OCI-M2 (cell line): Measurements from ENCODE around the gene CCNJL.

Experiments used
- DNase-seq: peaks from one replicate; lab custom pipeline; 2025; ENCODE audit not compliant: unreplicated experiment; lab: John Stamatoyannopoulos, UW

Gene CCNJL

DNA sequence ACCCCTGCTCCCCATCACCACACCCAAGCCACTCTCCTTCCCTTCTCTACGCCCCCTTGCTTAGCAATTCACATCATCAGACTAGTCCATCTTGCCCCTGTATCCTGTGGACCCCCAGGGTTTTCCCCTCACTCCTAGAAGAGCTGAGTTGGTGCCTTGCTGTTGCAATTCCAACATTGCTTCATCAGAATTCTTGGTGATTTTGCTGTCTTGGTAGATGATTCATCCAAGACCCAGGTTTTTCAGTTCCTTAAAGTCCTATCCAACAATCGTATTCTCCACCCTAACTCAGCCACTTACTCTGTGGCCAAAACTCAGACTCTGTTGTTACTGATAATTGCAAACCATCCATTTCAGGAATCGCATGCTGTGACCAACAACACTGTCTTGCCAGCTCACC, 21.4 kb upstream of the CCNJL start:
- DNase-seq, result no peak

DNA sequence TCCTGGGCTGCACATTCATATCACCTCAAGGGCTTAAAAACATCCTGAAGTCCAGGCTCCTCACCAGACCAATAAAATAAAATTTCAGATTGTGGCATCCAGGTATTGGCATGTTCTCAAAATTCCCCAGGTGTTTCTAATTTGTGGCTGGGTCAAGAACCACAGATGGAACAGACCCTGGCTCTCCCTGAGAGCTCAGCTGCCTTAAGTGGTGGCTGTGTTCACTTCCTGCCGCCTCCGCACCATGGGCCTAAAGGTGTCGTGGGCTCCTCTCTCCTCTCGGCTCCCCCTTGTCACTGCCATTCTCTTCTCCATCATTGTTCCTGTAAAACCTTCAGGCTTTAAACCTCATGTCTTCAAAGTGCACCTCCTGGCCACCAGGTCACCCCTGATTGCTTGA, 17.8 kb upstream of the CCNJL start:
- DNase-seq, result no peak

DNA sequence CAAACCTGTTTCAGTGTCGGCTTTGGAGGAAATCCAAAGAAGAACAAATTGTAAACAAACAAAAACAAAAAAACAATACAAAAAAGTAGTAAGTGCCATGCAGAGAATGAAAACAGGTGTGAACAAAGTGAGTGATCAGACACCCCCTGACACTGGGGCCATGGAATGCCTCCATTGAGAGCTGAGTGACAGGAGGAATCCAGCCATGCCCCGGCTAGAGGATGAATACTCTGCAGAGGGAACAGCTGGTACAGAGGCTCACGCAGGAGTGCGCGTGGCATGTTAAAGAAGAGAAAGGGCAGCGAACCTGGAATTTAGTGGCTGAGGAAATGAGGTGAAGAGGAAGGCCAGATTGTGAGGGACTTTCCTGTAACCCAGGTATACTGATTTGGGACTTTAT, 15.5 kb upstream of the CCNJL start:
- DNase-seq, result no peak

DNA sequence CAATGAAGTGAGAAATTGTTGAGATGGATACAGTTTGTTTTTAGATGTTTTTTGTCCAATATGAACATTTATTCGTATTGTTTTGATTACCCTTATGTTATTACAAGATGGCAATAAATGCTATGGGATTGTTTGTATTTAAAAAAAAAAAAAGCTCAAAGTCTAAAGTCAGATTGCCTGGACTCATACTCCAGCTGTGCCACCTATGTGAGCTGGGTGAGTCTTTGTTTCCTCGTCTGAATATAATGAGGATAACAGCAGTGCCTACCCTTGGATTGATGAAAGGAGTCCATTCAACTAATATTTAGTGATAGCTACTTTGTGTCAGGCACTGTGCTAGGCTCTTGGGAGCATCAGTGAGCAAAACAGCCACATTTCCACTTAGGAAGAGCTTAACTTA, 14.6 kb upstream of the CCNJL start:
- DNase-seq, result no peak

DNA sequence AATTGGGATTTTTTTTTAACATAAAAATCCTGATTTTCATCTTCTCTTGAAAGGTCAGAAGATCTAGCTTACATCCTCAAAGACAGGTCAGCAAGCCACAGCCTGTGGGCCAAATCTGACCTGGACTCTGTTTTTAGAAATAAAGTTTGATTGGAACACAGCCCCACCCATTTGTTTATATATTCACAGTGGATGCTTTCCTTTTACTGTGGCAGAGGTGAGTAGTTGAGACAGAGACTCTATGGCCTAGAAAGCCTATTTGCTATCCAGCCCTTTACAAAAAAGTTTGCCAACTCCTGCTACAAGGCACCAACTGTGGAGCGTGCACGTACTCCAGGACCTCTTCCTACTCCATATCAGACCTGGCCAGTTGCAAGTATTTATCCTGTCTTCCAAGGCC, 13.4 kb upstream of the CCNJL start:
- no peak for DNase-seq

DNA sequence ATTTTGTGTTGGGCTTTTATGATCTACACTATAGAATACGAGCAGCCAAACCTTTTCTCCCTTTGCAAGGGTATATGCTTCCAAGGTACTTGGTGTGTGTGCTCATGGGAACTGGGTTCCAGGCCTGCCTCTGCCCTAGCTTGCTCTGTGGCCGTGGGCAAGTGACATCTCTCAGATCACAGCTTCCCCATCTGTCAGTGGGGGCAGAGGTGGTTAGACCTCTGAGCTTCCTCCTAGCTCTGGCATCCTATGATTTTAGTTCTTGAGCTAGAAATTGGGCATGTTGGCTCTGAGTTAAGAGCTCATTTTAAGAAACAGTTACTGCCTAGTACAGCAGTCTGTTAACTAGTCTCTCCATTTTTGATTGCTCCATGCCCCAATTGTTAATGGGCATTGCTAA, 12.5 kb upstream of the CCNJL start:
- no peak for DNase-seq

DNA sequence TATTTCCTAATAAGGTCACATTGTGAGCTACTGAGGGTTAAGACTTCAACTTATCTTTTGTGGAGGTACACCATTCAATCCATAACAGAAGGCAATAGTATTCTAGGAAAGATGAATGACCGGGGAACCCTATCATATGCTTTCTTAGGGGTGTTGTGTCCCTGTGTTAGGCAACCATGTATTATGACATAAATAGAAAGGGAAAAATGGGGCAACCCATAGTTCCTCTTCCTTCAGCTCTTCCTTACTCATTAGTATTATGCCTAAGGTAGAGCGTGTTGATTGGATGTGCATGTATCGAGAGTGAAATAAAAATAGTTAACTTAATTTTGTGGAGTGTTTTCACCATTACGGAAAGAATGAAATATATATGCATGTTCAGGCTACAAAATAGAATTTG, 6.0 kb upstream of the CCNJL start:
- no peak for DNase-seq

DNA sequence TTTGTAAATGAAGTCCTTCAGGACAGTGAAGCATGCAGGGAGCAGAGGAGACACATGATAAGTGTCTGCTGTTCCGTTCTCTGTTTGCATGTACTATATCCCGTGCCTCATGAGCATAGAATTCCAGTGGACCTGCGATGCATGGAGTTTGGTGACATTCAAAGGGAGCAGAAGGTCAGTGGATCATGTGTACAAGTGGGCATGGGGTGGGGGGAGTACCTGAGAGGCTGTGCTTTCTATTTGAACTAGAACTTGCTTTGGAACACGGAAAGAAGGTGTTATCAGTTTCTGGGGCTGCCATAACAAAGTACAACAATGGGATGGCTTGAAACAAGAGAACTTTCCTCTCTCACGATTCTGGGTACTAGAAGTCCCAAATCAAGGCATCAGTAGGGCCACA, 5.1 kb upstream of the CCNJL start:
- no peak for DNase-seq

DNA sequence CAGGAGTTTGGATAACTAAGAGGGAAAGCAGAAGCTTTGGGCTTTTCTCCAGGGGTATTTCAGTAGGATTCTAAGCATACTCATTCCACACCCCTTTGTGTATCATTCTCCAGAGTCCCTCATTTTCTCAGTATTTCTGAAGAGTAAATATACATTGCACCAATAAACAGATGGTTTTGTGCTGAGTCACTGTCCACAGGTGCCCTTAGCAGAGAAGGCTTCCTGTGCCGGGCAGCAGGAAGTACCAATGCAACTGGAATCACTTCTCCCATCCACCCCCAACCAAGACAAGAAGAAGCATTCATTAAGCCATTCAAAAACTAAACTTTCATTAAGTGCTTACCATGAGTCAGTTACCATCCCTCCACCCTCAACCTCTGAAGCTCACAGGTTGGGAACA, 3.6 kb upstream of the CCNJL start:
- DNase-seq, result no peak

DNA sequence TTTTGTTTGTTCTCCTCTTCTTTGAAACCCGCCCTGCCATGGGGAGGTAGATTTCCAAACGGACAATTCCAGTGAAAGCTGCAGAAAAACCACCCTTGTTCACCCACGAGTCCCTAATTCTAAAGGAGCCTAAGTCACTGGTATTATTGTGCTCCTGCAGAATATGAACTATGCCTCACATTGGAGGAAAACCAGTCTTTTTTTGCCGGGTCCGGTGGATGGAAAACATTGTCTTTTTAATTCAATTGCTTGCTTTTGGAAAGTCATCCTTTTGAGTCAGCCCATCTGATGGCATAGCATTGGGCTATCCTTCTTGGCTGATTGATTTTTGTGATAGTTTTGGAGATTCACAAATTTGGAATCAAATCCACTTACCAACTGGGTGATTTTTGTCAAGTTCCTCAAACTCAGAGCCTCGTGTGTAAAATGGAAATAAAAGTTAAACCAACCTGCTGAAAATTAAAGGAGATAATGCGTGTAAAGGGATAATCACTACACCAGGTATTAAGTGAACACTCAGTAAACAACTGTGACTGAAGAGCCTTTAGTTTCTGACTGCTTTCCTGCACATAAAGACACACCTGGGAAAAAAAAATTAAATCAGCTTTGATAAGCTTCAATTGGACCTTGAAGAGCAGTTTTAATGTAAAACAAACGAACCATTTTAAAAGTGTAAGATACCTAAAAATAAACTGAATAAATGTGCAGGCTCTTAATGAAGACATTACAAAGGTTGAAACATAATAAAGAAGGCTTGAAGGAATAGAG, 780 bp upstream of the CCNJL start:
- DNase-seq, result no peak

DNA sequence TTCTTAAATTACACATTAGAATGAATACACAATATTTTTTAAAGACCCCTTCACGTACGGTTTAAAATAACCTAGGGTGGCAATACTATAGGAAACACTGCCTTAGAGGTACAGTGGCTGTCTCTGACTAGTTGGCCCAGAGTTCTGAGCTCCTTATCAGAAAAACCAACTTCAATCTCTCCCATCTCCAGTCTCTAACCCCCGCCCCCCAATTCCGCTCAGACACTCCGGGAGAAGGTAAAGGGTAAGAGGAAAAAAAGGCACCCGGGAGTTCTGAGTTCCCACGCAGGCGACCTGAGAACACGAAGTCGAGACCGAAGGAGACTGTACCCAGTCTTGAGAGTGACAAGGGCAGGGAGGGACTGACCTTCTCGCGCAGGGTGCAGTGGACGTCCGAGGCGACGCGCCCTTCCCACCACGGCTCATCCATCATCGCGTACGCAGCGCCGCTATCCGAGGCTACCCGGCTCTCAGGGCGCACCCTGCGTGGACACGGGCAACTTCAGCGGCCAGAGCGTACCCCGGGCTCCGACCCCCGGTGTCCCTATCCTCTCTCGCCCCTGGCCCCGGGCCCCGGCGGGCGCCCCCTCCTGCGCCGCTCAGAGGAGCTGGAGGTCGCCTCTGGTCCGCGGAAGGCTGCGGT, 752 bp downstream of the CCNJL start:
- DNase-seq, result no peak

DNA sequence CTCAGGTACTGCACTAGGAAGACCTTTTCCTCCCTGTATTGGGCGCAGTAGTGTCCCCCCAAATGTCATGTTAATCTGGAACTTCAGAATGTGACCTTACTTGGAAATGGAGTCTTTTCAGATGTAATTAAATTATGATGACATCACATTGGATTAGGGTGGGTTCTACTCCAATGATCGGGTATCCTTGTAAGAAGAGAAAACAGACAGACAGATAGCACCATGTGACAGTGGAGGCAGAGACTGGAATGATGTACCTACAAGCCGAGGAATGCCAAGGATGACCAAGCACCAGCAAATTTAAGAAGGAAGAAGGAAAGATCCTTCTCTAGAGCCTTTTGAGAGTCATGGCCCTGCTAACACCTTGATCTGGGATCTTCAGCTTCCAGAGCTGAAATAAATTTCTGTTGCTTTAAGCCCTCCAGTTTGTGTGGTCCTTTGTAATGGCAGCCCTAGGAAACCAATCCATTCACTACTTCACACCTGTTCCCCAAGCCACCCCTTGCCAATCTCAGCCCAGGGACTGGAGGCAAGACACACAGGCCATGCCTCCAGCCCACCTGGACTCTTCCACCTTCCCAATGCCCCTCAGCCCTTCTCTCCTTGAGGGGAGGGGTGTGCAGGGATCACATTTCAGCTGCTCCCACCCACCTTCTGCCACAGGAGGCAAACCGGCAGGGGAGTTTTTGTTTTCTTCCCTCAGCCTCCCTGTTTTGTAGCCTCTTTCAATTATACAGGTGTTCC, 1.6 kb downstream of the CCNJL start:
- no peak for DNase-seq

DNA sequence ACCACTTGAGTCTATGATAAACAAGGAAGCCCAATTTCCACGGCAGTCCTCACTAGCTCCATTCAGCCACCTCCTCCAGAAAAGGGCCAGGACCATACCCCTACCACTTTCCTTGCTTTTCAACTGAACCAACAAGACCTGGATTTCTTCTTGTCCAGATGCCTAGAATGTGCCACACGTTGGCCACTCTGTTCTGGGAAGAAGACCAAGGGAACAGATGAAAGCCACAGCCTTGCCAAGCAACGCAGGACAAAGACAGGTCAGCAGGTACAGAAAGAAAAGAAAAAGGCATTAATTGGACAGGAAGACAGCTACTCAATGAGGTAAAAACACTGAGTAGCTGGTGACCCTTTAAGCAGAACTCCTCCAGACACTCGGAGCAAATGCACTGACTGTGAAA, 2.2 kb downstream of the CCNJL start:
- no peak for DNase-seq

DNA sequence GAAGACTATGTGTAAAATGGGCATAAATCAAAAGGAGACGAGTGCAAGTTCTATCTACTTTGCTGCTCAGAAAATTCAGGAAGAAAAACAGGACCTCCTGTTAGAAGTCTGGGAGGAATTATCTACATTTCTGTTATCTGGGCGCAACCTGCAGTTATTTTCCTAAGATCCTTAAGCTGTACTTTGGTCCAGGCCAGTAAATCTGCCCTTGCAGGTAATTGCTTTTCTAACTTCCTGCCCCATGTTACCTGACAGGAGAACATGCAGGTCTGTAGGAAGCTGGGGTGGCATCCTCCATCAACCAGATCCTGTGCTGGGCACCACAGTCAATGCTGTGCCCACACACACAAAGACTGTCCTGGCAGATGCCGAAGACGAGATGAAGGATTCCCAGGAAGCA, 5.7 kb downstream of the CCNJL start:
- DNase-seq, result no peak

DNA sequence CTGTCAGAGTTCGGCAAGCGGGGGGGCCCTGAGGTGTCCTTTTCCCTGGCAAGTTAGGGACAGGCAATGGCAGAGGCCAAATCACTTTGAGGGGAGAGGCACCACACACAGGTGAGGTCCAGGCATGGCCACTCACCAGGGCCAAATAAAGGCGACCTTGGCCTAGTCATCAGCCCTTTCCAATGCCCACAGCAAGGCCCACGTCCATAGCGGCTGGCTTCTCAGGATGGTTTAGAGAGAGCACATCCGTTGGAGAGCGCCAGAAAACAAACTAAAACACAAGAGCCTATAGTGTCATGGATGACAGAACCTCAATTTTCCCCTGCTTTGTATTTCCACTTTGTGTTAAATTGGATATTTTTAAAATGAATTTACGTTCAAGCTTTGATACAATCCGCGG, 7.0 kb downstream of the CCNJL start:
- DNase-seq, result no peak

DNA sequence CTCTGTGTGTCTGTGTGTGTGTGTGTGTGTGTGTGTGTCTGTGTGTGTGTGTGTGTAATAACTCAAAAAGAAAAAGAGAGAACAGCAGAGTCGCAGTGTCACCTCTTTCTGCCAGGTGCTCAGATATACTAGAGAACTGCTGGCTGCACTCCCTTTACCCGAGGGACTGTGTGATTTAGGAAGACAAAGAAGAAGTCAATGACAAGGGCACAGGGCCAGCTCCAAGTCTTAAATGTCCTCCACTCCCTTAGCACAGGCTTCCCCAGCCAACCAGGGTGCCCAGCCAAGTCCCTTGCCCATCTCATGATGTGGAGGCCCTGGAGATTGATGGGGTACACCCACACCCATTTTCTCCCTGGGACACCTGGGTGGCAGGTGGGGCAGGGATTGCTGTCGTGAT, 8.7 kb downstream of the CCNJL start:
- DNase-seq, result no peak

DNA sequence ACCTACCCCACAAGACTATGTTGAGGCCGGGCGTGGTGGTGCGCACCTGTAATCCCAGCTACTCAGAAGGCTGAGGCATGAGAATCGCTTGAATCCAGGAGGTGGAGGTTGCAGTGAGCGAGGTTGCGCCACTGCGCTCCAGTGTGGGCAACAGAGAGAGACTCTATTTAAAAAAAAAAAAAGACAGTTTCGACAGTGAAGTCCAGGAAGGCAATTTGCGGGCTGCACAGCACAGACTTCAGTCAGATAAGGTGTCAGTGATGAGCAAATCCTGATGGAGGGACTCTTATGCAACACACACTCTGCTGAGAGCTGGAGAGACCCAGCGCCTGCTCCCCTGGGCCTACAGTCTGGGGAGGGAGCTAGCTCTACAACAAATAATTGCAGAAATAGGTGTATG, 14.2 kb downstream of the CCNJL start:
- DNase-seq, result no peak

DNA sequence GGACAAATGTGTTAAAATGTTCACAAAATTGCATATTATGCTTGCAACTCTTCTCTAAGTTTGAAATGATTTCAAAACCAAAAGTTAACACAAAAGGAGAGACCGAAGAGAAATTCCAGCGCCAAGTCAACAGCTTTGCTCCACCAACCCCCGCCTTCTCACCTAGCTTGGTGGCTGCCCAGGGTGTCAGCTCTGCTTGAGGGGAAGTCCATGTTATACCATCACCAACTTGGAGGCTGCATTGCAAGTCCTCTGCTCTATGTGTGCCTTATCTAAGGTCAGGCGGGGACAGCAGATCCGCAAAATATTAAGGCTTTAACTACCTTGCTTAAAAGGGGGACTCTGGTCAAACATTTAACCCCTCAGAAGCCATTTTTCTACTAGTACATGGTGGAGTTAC, 14.6 kb downstream of the CCNJL start:
- no peak for DNase-seq

DNA sequence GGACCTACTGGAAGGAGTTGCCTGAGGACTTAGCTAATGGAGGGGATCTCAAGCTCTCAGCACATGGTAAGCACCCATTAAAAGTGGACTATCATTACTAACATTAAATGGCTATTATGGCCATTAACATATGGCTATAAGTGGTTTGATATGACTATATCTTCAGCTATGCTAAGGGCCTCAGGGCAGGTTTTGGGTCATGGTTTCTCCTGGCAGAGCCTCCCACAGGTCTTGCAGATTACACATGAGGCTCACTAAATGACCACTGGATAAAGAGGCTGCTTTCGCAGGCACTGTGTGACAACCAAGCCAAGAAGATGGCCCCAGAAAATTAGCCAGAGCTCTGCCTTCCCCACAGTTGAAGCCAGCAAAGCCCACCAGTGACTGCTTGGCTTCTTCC, 15.4 kb downstream of the CCNJL start:
- DNase-seq, result no peak

DNA sequence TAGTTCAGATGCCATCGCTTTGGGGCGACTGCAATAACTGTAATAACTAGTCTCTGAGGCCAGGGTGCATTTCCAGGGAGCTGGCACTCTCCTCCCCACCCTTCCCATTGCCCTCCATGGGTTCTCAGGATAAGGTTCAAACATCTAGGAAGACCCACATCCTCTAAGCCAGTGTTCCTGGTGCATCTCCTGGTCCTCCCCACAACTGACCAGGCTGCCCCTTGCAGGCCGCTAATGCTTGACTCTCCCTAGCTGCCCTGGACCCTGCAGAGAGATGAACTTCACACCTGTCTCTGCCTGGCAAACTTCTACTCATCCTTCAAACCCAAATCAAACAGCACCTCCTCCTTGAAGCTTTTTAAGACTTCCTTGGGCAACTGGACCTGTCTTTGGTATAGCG, 15.9 kb downstream of the CCNJL start:
- no peak for DNase-seq

DNA sequence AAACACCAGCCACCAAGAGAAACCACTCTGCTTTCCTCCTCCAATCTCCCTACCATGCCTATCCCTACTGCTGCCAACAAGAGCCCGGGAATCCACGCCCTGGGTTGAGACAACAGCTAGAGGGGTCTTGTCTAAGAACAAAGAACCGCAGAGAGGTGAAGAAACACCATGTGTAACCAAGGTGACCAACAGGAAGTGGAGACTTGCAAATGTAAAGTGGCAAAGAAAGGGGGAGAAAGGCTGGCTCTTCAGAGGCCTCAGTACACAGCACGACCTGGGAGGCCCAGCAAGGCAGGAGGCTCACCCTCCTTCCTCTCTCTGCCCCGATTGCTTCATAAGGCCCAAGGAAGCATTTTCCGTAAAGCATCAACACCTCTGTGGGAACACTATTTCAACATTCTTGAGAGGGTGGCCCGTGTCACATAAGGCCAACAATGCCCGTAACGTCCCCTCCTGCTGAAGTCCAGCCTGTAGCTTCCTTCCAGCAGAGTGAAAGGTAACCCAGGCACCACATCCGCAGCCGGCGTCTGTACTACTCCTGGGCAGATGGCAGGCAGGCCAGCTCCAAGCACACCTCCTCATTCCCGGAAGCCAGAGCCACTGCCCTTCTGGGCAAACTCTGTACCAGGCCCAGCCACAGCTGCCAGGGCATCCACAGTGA, 18.3 kb downstream of the CCNJL start:
- DNase-seq, result no peak

DNA sequence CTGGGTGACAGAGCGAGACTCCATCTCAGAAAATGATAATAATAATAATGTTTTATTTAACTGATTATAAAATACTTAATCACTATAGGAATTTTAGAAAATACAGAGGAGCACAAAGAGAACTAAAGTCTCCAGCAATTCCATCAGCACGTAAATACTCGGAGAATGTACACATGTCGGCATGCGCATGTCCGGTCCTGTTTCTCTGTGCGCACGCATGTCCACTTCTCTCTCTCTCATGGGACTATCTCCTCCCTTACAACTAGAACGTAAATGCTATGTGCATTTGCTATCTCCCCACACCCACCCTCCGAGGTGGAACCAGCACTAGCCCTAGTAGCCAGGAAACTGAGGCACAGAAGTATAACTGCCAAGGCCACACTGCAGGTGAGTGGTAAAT, 19.0 kb downstream of the CCNJL start:
- no peak for DNase-seq
